ENCODE data around the gene ITGA2.

ITGA2 gene

DNA sequence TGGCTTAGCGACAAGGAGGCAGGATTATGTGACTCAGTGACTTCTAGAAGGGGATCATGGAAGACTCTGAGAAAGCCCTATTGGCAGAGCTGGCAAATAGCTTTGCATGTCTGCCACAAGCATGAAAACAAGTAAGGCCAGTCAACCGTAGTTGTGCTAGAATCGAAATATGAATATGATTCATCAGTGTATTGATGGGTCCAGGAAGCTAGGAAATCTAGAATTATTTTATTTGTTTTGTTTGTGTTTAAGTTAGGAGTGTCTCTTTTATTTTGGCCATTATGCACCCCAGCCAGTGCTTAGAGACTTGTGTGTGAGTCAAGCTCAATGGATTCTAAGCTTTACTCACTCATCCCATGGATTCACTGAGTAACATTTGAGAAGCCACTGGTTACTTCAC lies 3.8 kb upstream of the ITGA2 start:
- no peak overlapping the region for H3K4me3 ChIP-seq (ENCODE audit: low read depth, low read length)
- POLR2A ChIA-PET = interaction anchor here (0.7 kb wide), 1 partner anchor 102 kb away, joined by 3 read pairs; no protein-coding TSS in a partner anchor
- CTCF ChIA-PET = no interaction called here
- DNase-seq (ENCODE audit: low read depth, low spot score) = no peak
- TF ChIP-seq CTCF (IDR thresholded peaks at IDR 0.05; ENCODE audit: insufficient read depth, low read length, missing control alignments) = no peak

GRCh38 chr5:52987711-52988331 lies 1.3 kb upstream of the ITGA2 start:
- CTCF ChIA-PET = interaction anchor here (1.2 to 2.1 kb wide), 5 partner anchors 9 to 72 kb away, joined by 3 to 10 read pairs (median 6); no protein-coding TSS in a partner anchor
- no peak overlapping the region for H3K4me3 ChIP-seq (ENCODE audit: low read depth, low read length)
- no peak for TF ChIP-seq CTCF (IDR thresholded peaks at IDR 0.05; ENCODE audit: insufficient read depth, low read length, missing control alignments)
- DNase-seq (ENCODE audit: low read depth, low spot score) = no peak
- POLR2A ChIA-PET = interaction anchor here (0.6 to 0.7 kb wide), 2 partner anchors 39 to 122 kb away, joined by 3 to 4 read pairs; partner anchors contain the start of gene MOCS2

- peak overlapping the region; percentile 76 for H3K4me3 ChIP-seq (ENCODE audit: low read depth, low read length)
- ChIA-PET POLR2A (interaction anchor here (0.6 kb wide), 1 partner anchor 121 kb away, joined by 3 read pairs; the partner anchor contains the start of gene MOCS2), CTCF (interaction anchor here (1.2 to 2.1 kb wide), 5 partner anchors 10 to 73 kb away, joined by 3 to 10 read pairs (median 6); no protein-coding TSS in a partner anchor)
- no peak for TF ChIP-seq CTCF (IDR thresholded peaks at IDR 0.05; ENCODE audit: insufficient read depth, low read length, missing control alignments)
- no peak for DNase-seq (ENCODE audit: low read depth, low spot score)
Measured at GRCh38 chr5:52988335-52989024, 672 bp upstream of the ITGA2 start.

- no peak for DNase-seq (ENCODE audit: low read depth, low spot score)
- POLR2A ChIA-PET = no interaction called here
- H3K4me3 ChIP-seq (ENCODE audit: low read depth, low read length) = peak overlapping the region; percentile 76
- CTCF ChIA-PET = interaction anchor here (1.3 to 3.4 kb wide), 4 partner anchors 11 to 106 kb away, joined by 4 to 19 read pairs (median 6); no protein-coding TSS in a partner anchor
- TF ChIP-seq CTCF (IDR thresholded peaks at IDR 0.05; ENCODE audit: insufficient read depth, low read length, missing control alignments) = peak; percentile 30
Measured at GRCh38 chr5:52989781-52990527, 802 bp downstream of the ITGA2 start.

DNA sequence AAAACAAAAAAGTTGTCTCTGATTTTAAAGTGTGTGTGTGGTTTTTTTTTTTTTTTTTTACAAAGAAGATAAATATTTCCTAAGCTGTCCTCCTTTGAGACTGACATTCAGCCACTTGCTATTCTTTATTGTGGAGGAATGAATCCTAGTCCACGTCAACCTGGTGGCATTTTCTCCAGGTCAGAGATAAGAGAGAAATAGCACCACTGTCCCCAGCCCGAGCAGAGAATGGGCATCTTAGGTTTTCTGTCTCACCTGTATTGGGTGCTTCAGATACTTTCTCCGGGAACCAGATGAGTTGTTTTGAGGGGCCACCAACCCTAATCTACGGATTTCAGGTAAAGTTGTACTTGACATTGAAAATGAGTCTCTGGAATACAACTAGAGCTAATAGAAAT lies 1.4 kb downstream of the ITGA2 start:
- DNase-seq (ENCODE audit: low read depth, low spot score) = no peak
- ChIA-PET CTCF (interaction anchor here (1.3 to 3.4 kb wide), 3 partner anchors 41 to 105 kb away, joined by 4 to 19 read pairs (median 7); no protein-coding TSS in a partner anchor), POLR2A (no interaction called here)
- peak overlapping the region; percentile 76 for H3K4me3 ChIP-seq (ENCODE audit: low read depth, low read length)
- TF ChIP-seq CTCF (IDR thresholded peaks at IDR 0.05; ENCODE audit: insufficient read depth, low read length, missing control alignments) = no peak

All from AG04449 (cell line).